GM12872 (cell line): ENCODE measurements around the gene LHFPL2.

Experiments used
- TF ChIP-seq, protein P1 (sequence below): IDR thresholded peaks from 3 replicates; pipeline ENCODE4 v1.5.1; 2011; ENCODE audit warnings: low read depth, mild to moderate bottlenecking, low read length, moderate library complexity; ENCODE audit not compliant: insufficient read depth

Gene LHFPL2

DNA sequence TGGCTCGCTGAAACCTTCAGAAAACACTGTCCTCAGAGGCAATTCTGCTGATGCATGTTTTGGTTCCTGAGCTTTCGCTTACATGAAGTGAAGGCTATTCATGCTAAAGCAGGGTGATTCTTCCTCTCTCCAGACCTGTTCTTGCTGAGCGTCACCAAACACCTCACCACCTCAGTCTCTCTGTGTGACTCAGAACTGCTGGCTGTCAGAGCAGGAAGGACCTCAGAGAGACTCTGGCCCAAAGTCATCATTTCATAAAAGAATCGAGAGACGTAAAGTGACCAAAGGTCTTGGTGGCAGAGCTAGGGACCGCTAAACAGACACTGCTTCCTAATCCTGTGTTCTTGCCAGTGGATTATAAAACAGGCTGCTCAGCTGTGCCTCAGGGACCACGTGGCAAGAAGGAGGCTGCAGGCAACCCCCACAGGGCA, 73.8 kb downstream of the LHFPL2 start:
- TF ChIP-seq, protein P1, sequence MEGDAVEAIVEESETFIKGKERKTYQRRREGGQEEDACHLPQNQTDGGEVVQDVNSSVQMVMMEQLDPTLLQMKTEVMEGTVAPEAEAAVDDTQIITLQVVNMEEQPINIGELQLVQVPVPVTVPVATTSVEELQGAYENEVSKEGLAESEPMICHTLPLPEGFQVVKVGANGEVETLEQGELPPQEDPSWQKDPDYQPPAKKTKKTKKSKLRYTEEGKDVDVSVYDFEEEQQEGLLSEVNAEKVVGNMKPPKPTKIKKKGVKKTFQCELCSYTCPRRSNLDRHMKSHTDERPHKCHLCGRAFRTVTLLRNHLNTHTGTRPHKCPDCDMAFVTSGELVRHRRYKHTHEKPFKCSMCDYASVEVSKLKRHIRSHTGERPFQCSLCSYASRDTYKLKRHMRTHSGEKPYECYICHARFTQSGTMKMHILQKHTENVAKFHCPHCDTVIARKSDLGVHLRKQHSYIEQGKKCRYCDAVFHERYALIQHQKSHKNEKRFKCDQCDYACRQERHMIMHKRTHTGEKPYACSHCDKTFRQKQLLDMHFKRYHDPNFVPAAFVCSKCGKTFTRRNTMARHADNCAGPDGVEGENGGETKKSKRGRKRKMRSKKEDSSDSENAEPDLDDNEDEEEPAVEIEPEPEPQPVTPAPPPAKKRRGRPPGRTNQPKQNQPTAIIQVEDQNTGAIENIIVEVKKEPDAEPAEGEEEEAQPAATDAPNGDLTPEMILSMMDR = no peak

DNA sequence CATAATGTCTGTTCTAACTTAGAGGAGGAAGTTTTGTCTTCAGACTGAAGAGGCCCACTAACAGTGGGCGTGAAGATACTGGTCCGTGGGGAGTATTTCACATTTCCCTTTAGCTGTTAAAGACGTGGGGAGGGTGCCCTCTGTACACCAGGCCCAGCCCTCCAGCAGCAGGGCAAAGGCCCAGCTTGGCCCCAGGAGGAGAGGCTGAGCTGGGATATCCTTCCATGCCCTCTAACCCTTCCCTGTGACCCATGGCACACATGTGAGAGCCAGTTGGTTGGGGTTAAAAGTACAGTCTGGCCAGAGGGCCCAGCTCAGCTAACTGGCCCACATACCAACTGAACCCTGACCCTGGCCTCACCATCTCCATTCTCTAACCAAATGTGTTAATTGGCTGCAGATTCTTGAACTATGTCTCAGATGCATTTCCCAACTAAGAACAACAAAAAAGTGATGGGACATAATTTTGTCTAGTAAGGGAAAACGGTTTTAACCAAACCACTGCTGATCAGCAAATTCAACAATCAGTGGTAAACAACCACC, 74.4 kb downstream of the LHFPL2 start:
- TF ChIP-seq, protein P1 = no peak

- TF ChIP-seq, protein P1 = no peak
Measured at GRCh38 chr5:78573318-78573717, 75.3 kb downstream of the LHFPL2 start.

GRCh38 chr5:78570646-78571045, 77.9 kb downstream of the LHFPL2 start:
- TF ChIP-seq, protein P1 = no peak

GRCh38 chr5:78569441-78569840, 79.1 kb downstream of the LHFPL2 start:
- TF ChIP-seq, protein P1 = no peak

DNA sequence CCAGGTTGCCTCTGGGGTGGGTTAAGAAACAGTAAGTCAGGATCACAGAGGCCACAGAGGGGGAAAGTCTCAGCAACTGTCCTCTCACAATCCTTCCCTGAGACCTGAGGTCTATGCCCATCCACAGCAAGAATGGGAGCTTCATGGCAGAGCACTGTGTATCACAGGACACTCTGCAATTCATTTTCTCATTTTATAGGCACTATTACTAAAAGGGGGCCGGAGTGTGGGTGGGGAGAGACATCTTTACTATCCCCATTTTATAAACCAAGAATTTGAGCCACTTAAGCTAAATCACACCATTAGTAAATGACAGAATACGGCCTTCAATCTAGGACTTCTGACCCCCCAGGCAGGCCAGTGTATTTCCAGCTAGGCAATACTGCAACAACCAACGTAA, 79.9 kb downstream of the LHFPL2 start:
- TF ChIP-seq, protein P1 = no peak

DNA sequence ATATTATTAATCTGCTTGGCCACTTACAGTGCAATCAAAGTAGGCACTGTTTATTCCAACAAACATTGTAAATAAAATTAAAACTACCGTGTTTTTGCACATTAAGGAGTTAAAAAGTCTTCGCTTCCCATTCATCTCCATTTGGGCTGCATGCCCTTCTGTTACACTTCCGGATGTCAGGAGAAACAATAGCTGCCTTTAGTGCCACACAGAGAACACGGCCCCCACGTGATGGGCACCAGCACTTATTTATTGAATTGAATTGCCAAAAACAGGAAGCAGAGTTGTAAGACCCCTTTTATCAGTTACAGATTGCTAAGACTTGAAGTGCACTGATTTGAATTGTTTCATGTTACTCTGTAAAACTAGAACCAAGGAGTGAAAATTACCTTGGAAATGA, 80.4 kb downstream of the LHFPL2 start:
- TF ChIP-seq, protein P1 = no peak
